Kidney (tissue), 14 donors: Measurements from ENCODE around the gene TYW1B. TPM values are rescaled to one million over a fixed set of nuclear protein-coding genes. Genes with fewer than 3 reads are reported as not detected.
"Not testable (repeated sequence)": the region's sequence is repeated elsewhere in the genome, so short reads cannot be mapped to it uniquely, and the experiment has no call there.

Experiments
- DNase-seq, 5 donors: peaks; one replicate each; pipeline ENCODE4 v3.0.0-alpha.2; 2013 to 2020
- FAIRE-seq: peaks from 2 replicates; lab custom pipeline; 2012; peaks lifted over from hg19 to GRCh38; lab: Jason Lieb, UNC
- H3K27ac ChIP-seq, 2 donors: one replicate each; pipeline ENCODE4 v1.7.0; 2013; ENCODE audit warnings: low read depth in 2 of 2, low read length in 2 of 2, inconsistent platforms in 1 of 2
- H3K27me3 ChIP-seq: one replicate; pipeline ENCODE4 v1.7.1; 2013; ENCODE audit warnings: low read length, inconsistent platforms; ENCODE audit not compliant: control insufficient read depth, insufficient read depth
- H3K36me3 ChIP-seq, 3 donors: one replicate each; pipeline versions ENCODE4 v1.7.0 to v1.7.1; 2013; ENCODE audit warnings: low read length in 3 of 3, control low read depth in 1 of 3, inconsistent platforms in 1 of 3; ENCODE audit not compliant: insufficient read depth in 3 of 3, control insufficient read depth in 2 of 3
- H3K4me1 ChIP-seq, 3 donors: one replicate each; pipeline versions ENCODE4 v1.7.0 to v1.7.1; 2013; ENCODE audit warnings: low read length in 3 of 3, inconsistent platforms in 1 of 3, low read depth in 1 of 3; ENCODE audit not compliant: control insufficient read depth in 2 of 3, insufficient read depth in 2 of 3
- H3K4me3 ChIP-seq, 3 donors: one replicate each; pipeline versions ENCODE4 v1.7.0 to v1.8.1; 2013; ENCODE audit warnings: low read length in 3 of 3, control low read depth in 1 of 3, inconsistent platforms in 1 of 3
- H3K9ac ChIP-seq, 3 donors: one replicate each; pipeline versions ENCODE4 v1.7.0 to v1.7.1; 2013; ENCODE audit warnings: low read length in 3 of 3, control low read depth in 1 of 3, inconsistent platforms in 1 of 3
- H3K9me3 ChIP-seq, 3 donors: one replicate each; pipeline versions ENCODE4 v1.7.0 to v1.7.1; 2013; ENCODE audit warnings: low read length in 3 of 3, control low read depth in 1 of 3, inconsistent platforms in 1 of 3; ENCODE audit not compliant: control insufficient read depth in 2 of 3, insufficient read depth in 1 of 3
- CTCF ChIP-seq: IDR thresholded peaks from 3 replicates; pipeline ENCODE4 v1.5.1; 2012; ENCODE audit warnings: mild to moderate bottlenecking, moderate library complexity, borderline replicate concordance; ENCODE audit not compliant: insufficient read depth; ENCODE audit errors: extremely low read depth
- intact Hi-C: fragments of 100-400 bp; cut with DNase I; formaldehyde crosslinking; loops from one replicate; pipeline ENCODE4 v1.11.1; 2022
- polyA plus RNA-seq: library from polyadenylated mRNA; stranded (reverse); fragments of 350-450 nt; fragmentation: Illumina TruSeq; extraction: RNeasy Lipid Tissue Mini Kit (QIAGEN cat#74804); gene quantifications from one replicate; pipeline ENCODE4 v1.2.3, GENCODE V29; 2014; ENCODE audit warnings: low read depth, low replicate concordance; ENCODE audit not compliant: insufficient read depth
- total RNA-seq: library from RNA; stranded (reverse); fragmentation: NEBNext Ultra II Directional; extraction: Animal tissue kit (Norgen Biotek cat#: 25700); gene quantifications from one replicate; pipeline ENCODE4 v1.2.1, GENCODE V29; 2021
- donor health status: control.
- donor health status: control.
- donor health status: control.
- donor health status: control.
- donor health status: control.
- donor health status: DM: yes; HTN: yes; CAD: no.
- donor health status: Normal renal cell carcinoma (clear cell type).

TYW1B gene
- total and polyA plus RNA-seq, 2 donors from 2014 or later, result 2.9 to 3.2 TPM

DNA sequence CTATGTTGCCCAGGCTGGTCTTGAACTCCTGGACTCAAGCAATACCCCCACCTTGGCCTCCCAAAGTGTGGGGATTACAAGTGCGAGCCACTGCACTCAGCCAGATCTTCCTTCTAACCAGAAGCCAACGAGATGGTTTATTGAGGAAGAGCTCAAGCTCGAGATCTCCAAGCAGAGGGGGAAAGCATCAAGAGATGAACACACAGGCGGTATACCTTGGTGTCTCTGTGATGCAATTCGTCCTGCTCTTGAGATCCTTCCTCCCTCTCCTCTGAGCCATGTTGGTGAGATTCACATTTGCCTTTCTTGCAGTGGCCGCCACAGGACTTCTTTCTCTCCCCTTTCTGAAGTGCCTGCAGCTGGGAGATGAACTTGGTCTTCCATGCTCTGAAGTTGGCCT is 21.1 kb downstream of the TYW1B start:
- H3K27ac ChIP-seq, H3K9me3 ChIP-seq, DNase-seq, H3K36me3 ChIP-seq, intact Hi-C loops, H3K4me1 ChIP-seq, H3K9ac ChIP-seq, H3K27me3 ChIP-seq, FAIRE-seq, H3K4me3 ChIP-seq: not testable (repeated sequence)

DNA sequence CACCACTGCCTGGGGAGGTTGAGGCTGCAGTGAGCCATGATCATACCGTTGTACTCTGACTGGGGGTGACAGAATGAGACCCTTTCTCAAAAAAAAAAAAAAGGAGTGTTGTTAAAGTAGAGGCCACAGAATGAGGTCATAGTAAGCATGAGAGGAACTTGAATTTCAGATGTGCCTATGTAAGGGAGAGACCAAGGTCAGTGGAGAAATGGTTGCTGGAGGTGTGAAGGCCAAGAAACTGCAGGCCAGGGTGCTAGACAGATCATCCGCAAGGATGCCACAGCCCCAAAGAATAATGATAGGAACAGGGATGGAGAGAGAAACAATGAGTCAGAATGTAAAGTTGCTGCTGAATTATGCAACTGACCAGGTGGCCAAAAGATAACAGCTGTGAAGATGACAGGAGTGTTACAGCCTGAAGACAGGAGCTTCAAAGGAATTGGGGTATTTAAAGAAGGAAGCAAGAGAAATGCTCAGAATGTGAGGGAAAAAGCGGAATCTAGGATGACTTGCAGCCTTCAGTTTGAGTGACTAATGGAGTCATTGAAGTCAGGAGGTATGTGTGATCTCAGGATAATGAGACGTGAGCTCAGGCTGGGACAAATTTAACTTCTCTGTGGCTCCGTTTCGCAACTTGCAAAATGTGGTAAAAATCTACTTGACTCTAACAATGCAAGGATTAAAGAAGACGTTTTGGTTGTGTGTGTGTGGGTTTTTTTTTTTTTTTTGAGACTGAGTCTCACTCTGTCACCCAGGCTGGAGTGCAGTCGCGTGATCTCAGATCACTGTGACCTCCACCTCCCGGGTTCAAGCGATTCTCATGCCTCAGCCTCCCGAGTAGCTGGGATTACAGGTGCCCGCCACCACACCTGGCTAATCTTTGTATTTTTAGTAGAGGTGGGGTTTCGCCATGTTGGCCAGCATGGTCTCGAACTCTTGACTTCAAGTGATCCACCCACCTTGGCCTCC is 22.2 kb downstream of the TYW1B start:
- no peak for TF ChIP-seq CTCF
- no peak for DNase-seq
- no peak for FAIRE-seq
- Histone ChIP-seq H3K9ac (no peak overlapping the region), H3K9me3 (no peaks in the 10 kb centered on the region), H3K4me1 (no peaks in the 10 kb centered on the region), H3K27ac (no peak overlapping the region), H3K4me3 (no peak overlapping the region), H3K36me3 (peaks cover 0 to 8% (median 2%) of the 10 kb centered on the region in 3 donors), H3K27me3 (no peaks in the 10 kb centered on the region)
- intact Hi-C loops, result no loop called here

GRCh38 chr7:72803778-72804177 is 24.2 kb downstream of the TYW1B start:
- DNase-seq, H3K9ac ChIP-seq, intact Hi-C loops, H3K4me3 ChIP-seq, H3K4me1 ChIP-seq, H3K9me3 ChIP-seq, H3K27ac ChIP-seq, H3K36me3 ChIP-seq, FAIRE-seq, H3K27me3 ChIP-seq: not testable (repeated sequence)

DNA sequence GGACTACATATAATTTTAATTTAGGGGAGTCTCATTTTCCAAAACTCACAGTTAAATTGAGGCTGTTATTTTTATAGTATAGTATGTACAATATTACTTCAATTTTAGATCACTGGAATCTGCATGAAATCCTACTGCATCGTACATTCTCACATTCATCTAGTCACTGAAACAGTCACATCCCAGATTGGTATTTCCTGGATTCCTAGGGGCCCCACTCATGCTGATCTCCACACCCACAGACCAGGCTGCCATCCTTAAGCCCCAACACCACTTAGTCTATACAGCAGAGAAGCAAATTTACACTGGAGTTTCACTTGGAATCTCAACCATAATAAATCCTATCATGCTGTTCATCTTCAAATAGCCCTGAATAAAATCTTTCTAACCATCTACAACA is 26.4 kb downstream of the TYW1B start:
- H3K36me3 ChIP-seq, DNase-seq, H3K27ac ChIP-seq, H3K9ac ChIP-seq, FAIRE-seq, H3K9me3 ChIP-seq, H3K4me3 ChIP-seq, intact Hi-C loops, H3K27me3 ChIP-seq, H3K4me1 ChIP-seq: not testable (repeated sequence)

GRCh38 chr7:72795401-72795800 is 32.6 kb downstream of the TYW1B start:
- H3K4me1 ChIP-seq, H3K27me3 ChIP-seq, H3K9me3 ChIP-seq, intact Hi-C loops, H3K9ac ChIP-seq, H3K36me3 ChIP-seq, H3K4me3 ChIP-seq, FAIRE-seq, DNase-seq, H3K27ac ChIP-seq: not testable (repeated sequence)
